IMR-90 (cell line): ENCODE results near the gene STAT6. TPM values are rescaled to one million over a fixed set of nuclear protein-coding genes. Genes with fewer than 3 reads are reported as not detected.

ENCODE experiments used
- ATAC-seq: fragments of 200-7000 bp; cut with Tn5 transposase; 2 replicates; pipeline ENCODE4 v1.9.1; 2020; ENCODE audit warnings: low read depth, mild to moderate bottlenecking, moderate library complexity
- BruUV-seq: library from RNA; stranded (reverse); fragments of 400-500 nt; replicated peaks from 2 replicates; lab custom pipeline; 2021; lab: Mats Ljungman, UMichigan
- CTCF ChIA-PET: fragments of 300-600 bp; formaldehyde crosslinking; extraction: SDS; loops from one replicate; lab custom pipeline; 2021; ENCODE audit warnings: antibody characterized with exemption; lab: Yijun Ruan, JAX
- POLR2A ChIA-PET: fragments of 300-600 bp; sonication (Branson Sonifier 250); formaldehyde crosslinking; loops from one replicate; lab custom pipeline; 2022; ENCODE audit warnings: antibody characterized with exemption; ENCODE audit not compliant: unreplicated experiment; lab: Charles Lee
- DNase-seq: peaks from one replicate; pipeline ENCODE4 v3.0.0; 2013
- H2AFZ ChIP-seq: replicated peaks from 2 replicates; pipeline ENCODE3; 2013; ENCODE audit warnings: low read length, mild to moderate bottlenecking; ENCODE audit not compliant: poor library complexity
- H2AK5ac ChIP-seq: 2 replicates; pipeline ENCODE4 v1.6.1; 2013; ENCODE audit warnings: low read depth, low read length, inconsistent platforms
- H2AK9ac ChIP-seq: replicated peaks from 2 replicates; pipeline ENCODE3; 2013; ENCODE audit warnings: mild to moderate bottlenecking, low read depth, low read length, moderate library complexity; ENCODE audit not compliant: poor library complexity
- H2BK120ac ChIP-seq: 2 replicates; pipeline ENCODE4 v1.6.1; 2013; ENCODE audit warnings: low read depth, low read length, inconsistent platforms
- H2BK15ac ChIP-seq: 3 replicates; pipeline ENCODE4 v1.6.1; 2013; ENCODE audit warnings: low read depth, low read length, inconsistent platforms
- H2BK20ac ChIP-seq: 2 replicates; pipeline ENCODE4 v1.6.1; 2013; ENCODE audit warnings: low read depth, mild to moderate bottlenecking, inconsistent platforms, low read length, moderate library complexity
- H2BK5ac ChIP-seq: 2 replicates; pipeline ENCODE4 v1.6.1; 2013; ENCODE audit warnings: mild to moderate bottlenecking, low read depth, low read length, inconsistent platforms; ENCODE audit not compliant: poor library complexity, severe bottlenecking
- H3K14ac ChIP-seq: replicated peaks from 2 replicates; pipeline ENCODE4 v1.6.1; 2013; ENCODE audit warnings: low read depth, low read length, inconsistent platforms
- H3K18ac ChIP-seq: 2 replicates; pipeline ENCODE4 v1.6.1; 2013; ENCODE audit warnings: low read depth, low read length, control low read depth
- H3K23ac ChIP-seq: 2 replicates; pipeline ENCODE4 v1.6.1; 2013; ENCODE audit warnings: low read depth, low read length, inconsistent platforms
- H3K27ac ChIP-seq: 2 replicates; pipeline ENCODE4 v1.5.1; 2013; ENCODE audit warnings: mild to moderate bottlenecking, control low read depth, low read length; ENCODE audit not compliant: insufficient read depth
- H3K27me3 ChIP-seq: 2 replicates; pipeline ENCODE4 v1.6.1; 2013; ENCODE audit warnings: low read length; ENCODE audit not compliant: control insufficient read depth, insufficient read depth
- H3K36me3 ChIP-seq: 2 replicates; pipeline ENCODE4 v1.6.1; 2013; ENCODE audit warnings: low read length, mixed read lengths; ENCODE audit not compliant: control insufficient read depth, insufficient read depth
- H3K4ac ChIP-seq: 2 replicates; pipeline ENCODE4 v1.6.1; 2013; ENCODE audit warnings: low read depth, low read length, inconsistent platforms
- H3K4me1 ChIP-seq: 2 replicates; pipeline ENCODE4 v1.6.1; 2013; ENCODE audit warnings: low read length, mixed read lengths; ENCODE audit not compliant: control insufficient read depth, insufficient read depth
- H3K4me2 ChIP-seq: 2 replicates; pipeline ENCODE4 v1.6.1; 2013; ENCODE audit warnings: low read depth, mild to moderate bottlenecking, control low read depth, low read length, moderate library complexity
- H3K4me3 ChIP-seq: 2 replicates; pipeline ENCODE4 v1.5.1; 2013; ENCODE audit warnings: low read depth, mild to moderate bottlenecking, control low read depth, low read length, moderate library complexity; ENCODE audit not compliant: insufficient read depth
- H3K56ac ChIP-seq: 2 replicates; pipeline ENCODE4 v1.6.1; 2013; ENCODE audit warnings: low read length, inconsistent platforms; ENCODE audit not compliant: insufficient read depth; ENCODE audit errors: extremely low read depth
- H3K79me1 ChIP-seq, 2 experiments: 2 replicates each; pipeline ENCODE4 v1.6.1; 2013; ENCODE audit warnings: low read length in 2 of 2, inconsistent platforms in 1 of 2, low read depth in 1 of 2
- H3K9ac ChIP-seq: 2 replicates; pipeline ENCODE4 v1.6.1; 2013; ENCODE audit warnings: low read depth, low read length, control low read depth
- H3K9me1 ChIP-seq: 2 replicates; pipeline ENCODE4 v1.6.1; 2013; ENCODE audit warnings: low read length, inconsistent platforms; ENCODE audit not compliant: insufficient read depth
- H3K9me3 ChIP-seq: 2 replicates; pipeline ENCODE4 v1.6.1; 2013; ENCODE audit warnings: low read length; ENCODE audit not compliant: control insufficient read depth, insufficient read depth
- H4K20me1 ChIP-seq: 2 replicates; pipeline ENCODE4 v1.6.1; 2013; ENCODE audit warnings: low read length, inconsistent platforms; ENCODE audit not compliant: insufficient read depth
- H4K5ac ChIP-seq: 2 replicates; pipeline ENCODE4 v1.6.1; 2013; ENCODE audit warnings: mild to moderate bottlenecking, low read depth, low read length, control low read depth
- H4K8ac ChIP-seq, 2 experiments: 2 replicates each; pipeline ENCODE4 v1.6.1; 2013; ENCODE audit warnings: low read depth in 2 of 2, low read length in 2 of 2, control low read depth in 1 of 2, inconsistent platforms in 1 of 2
- H4K91ac ChIP-seq: 2 replicates; pipeline ENCODE4 v1.6.1; 2013; ENCODE audit warnings: low read depth, low read length, inconsistent platforms; ENCODE audit not compliant: insufficient read depth
- MAFK ChIP-seq: IDR thresholded peaks from 2 replicates; pipeline ENCODE4 v1.6.1; 2012; ENCODE audit warnings: low read depth, low read length, improper control_type of control experiment
- RAD21 ChIP-seq: IDR thresholded peaks from 2 replicates; pipeline ENCODE4 v1.6.1; 2012; ENCODE audit warnings: low read length, improper control_type of control experiment
- WGBS, 2 experiments: methylation state at CpG; one replicate each; pipeline versions ENCODE4 v1.1.5 to v1.1.7; 2013; ENCODE audit warnings: missing lambda C conversion rate in 2 of 2; ENCODE audit not compliant: insufficient read length in 1 of 2; ENCODE audit errors: extremely low coverage in 2 of 2; 5-methylcytosine and 5-hydroxymethylcytosine counted together
- dilution Hi-C: fragments of 300-500 bp; cut with HindIII; formaldehyde crosslinking; loops from one replicate; pipeline ENCODE4 v1.14.3; 2018; ENCODE audit warnings: low sequenced_read_pairs; ENCODE audit not compliant: unreplicated experiment
- in situ Hi-C: fragments of 300-500 bp; cut with MboI; formaldehyde crosslinking; loops from 3 replicates; pipeline ENCODE4 v1.14.3; 2019; ENCODE audit warnings: low sequenced_read_pairs, inconsistent platforms, mixed read lengths
- intact Hi-C: fragments of 100-400 bp; cut with micrococcal nuclease; formaldehyde crosslinking; loops from 2 replicates; pipeline ENCODE4 v1.10.0; 2022
- polyA plus RNA-seq, 3 experiments: library from polyadenylated mRNA; depleted of rRNA; stranded (reverse); fragments of >200 nt; gene quantifications; 2 replicates each; pipeline ENCODE4 v1.2.3, GENCODE V29; 2012; ENCODE audit warnings: low replicate concordance in 1 of 3
- total RNA-seq: library from RNA; depleted of rRNA; stranded (reverse); fragments of >200 nt; gene quantifications from 2 replicates; pipeline ENCODE4 v1.2.3, GENCODE V29; 2012

STAT6 gene
- total and polyA plus RNA-seq, 2 of the 4 experiments (the other 2 are of a cell fraction), result 43.4 to 96.9 TPM

DNA sequence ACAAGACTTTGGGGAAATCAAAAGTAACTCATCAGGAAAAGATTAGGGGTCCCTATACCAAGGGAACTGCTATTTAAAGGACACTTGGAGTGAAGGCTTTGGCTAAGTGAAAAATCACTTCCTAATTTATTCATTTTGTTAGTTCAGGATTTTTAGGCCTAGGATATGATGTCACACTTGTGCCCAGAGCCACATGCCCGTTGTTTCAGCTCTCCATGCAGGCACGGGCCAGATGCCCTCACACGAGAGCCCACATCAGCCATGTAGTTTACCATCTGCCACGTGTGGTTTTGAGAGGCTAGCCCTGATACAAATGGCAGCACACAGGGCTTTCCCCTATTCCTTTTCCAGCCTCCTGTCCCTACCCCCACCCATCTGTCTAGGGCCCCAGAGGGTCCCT, 48.1 kb upstream of the STAT6 start:
- no TSS peak for BruUV-seq
- H2BK20ac ChIP-seq, result no peak overlapping the region
- H3K27ac ChIP-seq, result no peak overlapping the region
- no peak overlapping the region for H3K18ac ChIP-seq
- in situ Hi-C loops, result no loop called here
- H2AK9ac ChIP-seq, result no peak overlapping the region
- DNase-seq (no peak), ATAC-seq (no peak)
- ChIA-PET CTCF (no interaction called here), POLR2A (no interaction called here)
- intact Hi-C loops, result no loop called here
- H3K56ac ChIP-seq, result no peak overlapping the region
- H3K27me3 ChIP-seq, result no peaks in the 10 kb centered on the region
- no peak overlapping the region for H2AFZ ChIP-seq
- peaks cover 41% of the 10 kb centered on the region for H4K20me1 ChIP-seq
- H4K5ac ChIP-seq, result no peak overlapping the region
- H3K36me3 ChIP-seq, result peaks cover 89% of the 10 kb centered on the region
- no peak overlapping the region for H3K14ac ChIP-seq
- H3K4ac ChIP-seq, result no peak overlapping the region
- no peak overlapping the region for H4K8ac ChIP-seq
- H2AK5ac ChIP-seq, result no peak overlapping the region
- TF ChIP-seq RAD21, result no peak
- peak; percentile 3; the same call in 1 of the 2 replicates for TF ChIP-seq MAFK
- H3K9ac ChIP-seq, result no peak overlapping the region
- no peak overlapping the region for H3K4me3 ChIP-seq
- peaks cover 39 to 84% of the 10 kb centered on the region in 2 experiments for H3K79me1 ChIP-seq
- WGBS, 2 experiments, result 94% methylated on average over 4 of the region's 4 CpGs; no CpG with 5 or more reads in 1 of the 2 experiments
- no peak overlapping the region for H2BK15ac ChIP-seq
- dilution Hi-C loops, result no loop called here
- H2BK120ac ChIP-seq, result no peak overlapping the region
- H3K9me3 ChIP-seq, result no peaks in the 10 kb centered on the region
- H3K4me1 ChIP-seq, result no peaks in the 10 kb centered on the region; the same call in 1 of the 2 replicates
- peaks cover 15% of the 10 kb centered on the region for H3K9me1 ChIP-seq
- H3K4me2 ChIP-seq, result no peak overlapping the region
- H3K23ac ChIP-seq, result no peak overlapping the region
- no peak overlapping the region for H4K91ac ChIP-seq
- H2BK5ac ChIP-seq, result no peak overlapping the region
